B cell (primary cell): ENCODE results near the gene IMPA2. TPM values are rescaled to one million over a fixed set of nuclear protein-coding genes. Genes with fewer than 3 reads are reported as not detected.

Experiments used
- ATAC-seq: fragments of 200-7000 bp; cut with Tn5 transposase; one replicate; pipeline ENCODE4 v1.10.0; 2021; ENCODE audit warnings: low read depth, mild to moderate bottlenecking, moderate number of reproducible peaks, moderate library complexity
- CTCF ChIA-PET: fragments of 350-600 bp; sonication (Branson Sonifier 250); formaldehyde crosslinking; loops from one replicate; lab custom pipeline; 2021; ENCODE audit warnings: antibody characterized with exemption, inconsistent platforms; lab: Charles Lee
- POLR2A ChIA-PET: fragments of 350-600 bp; sonication (Branson Sonifier 250); formaldehyde crosslinking; loops from one replicate; lab custom pipeline; 2021; ENCODE audit warnings: antibody characterized with exemption; lab: Charles Lee
- DNase-seq: peaks from one replicate; pipeline ENCODE4 v3.0.0; 2013
- H2AFZ ChIP-seq: 2 replicates; pipeline ENCODE4 v1.6.1; 2012; ENCODE audit warnings: mild to moderate bottlenecking, low read depth, low read length; ENCODE audit not compliant: insufficient read depth, poor library complexity, severe bottlenecking
- H3K27ac ChIP-seq, 2 donors: 1 replicate in 1 of 2; 2 replicates in 1 of 2; pipeline ENCODE4 v1.5.1; 2012 to 2013; ENCODE audit warnings: low read length in 2 of 2, mild to moderate bottlenecking in 2 of 2, moderate library complexity in 1 of 2
- H3K27me3 ChIP-seq, 4 experiments: fragments of 200-600 bp in 1 of 4; sonication (generic) in 1 of 4; replicated peaks in 1 of 4; 1 replicate in 2 of 4; 2 replicates in 2 of 4; pipeline versions ENCODE4 v1.6.1 to v1.7.0; 2013 to 2016; ENCODE audit warnings: low read length in 3 of 4, mild to moderate bottlenecking in 2 of 4, mixed read lengths in 1 of 4, moderate library complexity in 1 of 4; ENCODE audit not compliant: insufficient read depth in 4 of 4, control insufficient read depth in 3 of 4; ENCODE audit errors: control extremely low read depth in 1 of 4
- H3K36me3 ChIP-seq, 2 experiments: replicated peaks in 1 of 2; 1 replicate in 1 of 2; 2 replicates in 1 of 2; pipeline versions ENCODE4 v1.6.1 to v1.7.1; 2013; ENCODE audit warnings: low read length in 1 of 2; ENCODE audit not compliant: insufficient read depth in 2 of 2, control insufficient read depth in 1 of 2; ENCODE audit errors: control extremely low read depth in 1 of 2, extremely low read depth in 1 of 2
- H3K4me1 ChIP-seq, 2 donors: fragments of 200-600 bp in 1 of 2; sonication (generic) in 1 of 2; 1 replicate in 1 of 2; 2 replicates in 1 of 2; pipeline versions ENCODE4 v1.5.1 to v1.6.1; 2013 to 2017; ENCODE audit warnings: low read length in 2 of 2; ENCODE audit not compliant: control insufficient read depth in 2 of 2, insufficient read depth in 2 of 2
- H3K4me2 ChIP-seq: replicated peaks from 2 replicates; pipeline ENCODE3; 2012; ENCODE audit warnings: mild to moderate bottlenecking, low read depth, low read length; ENCODE audit not compliant: poor library complexity, severe bottlenecking
- H3K4me3 ChIP-seq, 5 experiments: fragments of 200-600 bp in 1 of 5; sonication (generic) in 1 of 5; 1 replicate in 3 of 5; 2 replicates in 2 of 5; pipeline versions ENCODE4 v1.5.1 to v1.7.0; 2011 to 2016; ENCODE audit warnings: low read length in 4 of 5, mild to moderate bottlenecking in 4 of 5, low read depth in 2 of 5, control low read depth in 1 of 5, moderate library complexity in 1 of 5; ENCODE audit not compliant: insufficient read depth in 1 of 5; ENCODE audit errors: control extremely low read depth in 1 of 5, extremely low read depth in 1 of 5
- H3K79me2 ChIP-seq: fragments of 200-600 bp; sonication (generic); one replicate; pipeline ENCODE4 v1.6.0; 2016; ENCODE audit warnings: low read length; ENCODE audit not compliant: control insufficient read depth, insufficient read depth
- H3K9ac ChIP-seq: fragments of 200-600 bp; sonication (generic); 2 replicates; pipeline ENCODE4 v1.6.1; 2017; ENCODE audit warnings: mild to moderate bottlenecking, low read length, moderate library complexity
- H3K9me3 ChIP-seq, 3 donors: one replicate each; pipeline versions ENCODE4 v1.6.1 to v1.7.1; 2013; ENCODE audit warnings: low read length in 2 of 3; ENCODE audit not compliant: control insufficient read depth in 2 of 3, insufficient read depth in 1 of 3; ENCODE audit errors: control extremely low read depth in 1 of 3
- H4K20me1 ChIP-seq: 2 replicates; pipeline ENCODE4 v1.6.0; 2012; ENCODE audit warnings: mild to moderate bottlenecking, low read length; ENCODE audit not compliant: insufficient read depth, control insufficient read depth, poor library complexity, severe bottlenecking
- H3K27ac Mint-ChIP-seq: one replicate; pipeline ENCODE4 v1.8.0; 2021; ENCODE audit warnings: mixed read lengths
- H3K27me3 Mint-ChIP-seq: one replicate; pipeline ENCODE4 v1.8.0; 2021; ENCODE audit warnings: mixed read lengths
- H3K4me1 Mint-ChIP-seq: one replicate; pipeline ENCODE4 v1.8.0; 2021; ENCODE audit warnings: mixed read lengths
- H3K4me3 Mint-ChIP-seq: one replicate; pipeline ENCODE4 v1.8.0; 2021; ENCODE audit warnings: mixed read lengths
- H3K9me3 Mint-ChIP-seq: one replicate; pipeline ENCODE4 v1.8.0; 2022; ENCODE audit warnings: mixed read lengths; ENCODE audit not compliant: insufficient read depth
- CTCF ChIP-seq: fragments of 200-600 bp; IDR thresholded peaks from one replicate; pipeline ENCODE4 v1.8.0; 2022; ENCODE audit warnings: antibody characterized with exemption, mild to moderate bottlenecking
- EZH2 ChIP-seq: IDR thresholded peaks from 2 replicates; pipeline ENCODE4 v1.6.1; 2012; ENCODE audit warnings: borderline replicate concordance, low read depth, mild to moderate bottlenecking, moderate library complexity, low read length; ENCODE audit not compliant: insufficient read depth, poor library complexity, severe bottlenecking
- WGBS: methylation state at CpG from one replicate; pipeline ENCODE4 v1.1.5; 2013; ENCODE audit warnings: missing lambda C conversion rate; ENCODE audit not compliant: insufficient coverage; 5-methylcytosine and 5-hydroxymethylcytosine counted together
- intact Hi-C: fragments of 100-400 bp; cut with micrococcal nuclease; formaldehyde crosslinking; loops from one replicate; pipeline ENCODE4 v1.10.0; 2022
- polyA plus RNA-seq: library from polyadenylated mRNA; depleted of rRNA; stranded (reverse); fragments of >200 nt; gene quantifications from 2 replicates; pipeline ENCODE4 v1.2.3, GENCODE V29; 2012
- total RNA-seq, 2 donors: library from RNA; stranded (reverse); fragments of 120-200 nt in 1 of 2; gene quantifications; 1 replicate in 1 of 2; 2 replicates in 1 of 2; pipeline versions ENCODE4 v1.2.3 to v1.2.4, GENCODE V29; 2013 to 2022

Gene IMPA2
- total and polyA plus RNA-seq, 2 donors (not counting 1 experiment from before 2014, with no cell fraction given): 8.0 to 11.7 TPM

DNA sequence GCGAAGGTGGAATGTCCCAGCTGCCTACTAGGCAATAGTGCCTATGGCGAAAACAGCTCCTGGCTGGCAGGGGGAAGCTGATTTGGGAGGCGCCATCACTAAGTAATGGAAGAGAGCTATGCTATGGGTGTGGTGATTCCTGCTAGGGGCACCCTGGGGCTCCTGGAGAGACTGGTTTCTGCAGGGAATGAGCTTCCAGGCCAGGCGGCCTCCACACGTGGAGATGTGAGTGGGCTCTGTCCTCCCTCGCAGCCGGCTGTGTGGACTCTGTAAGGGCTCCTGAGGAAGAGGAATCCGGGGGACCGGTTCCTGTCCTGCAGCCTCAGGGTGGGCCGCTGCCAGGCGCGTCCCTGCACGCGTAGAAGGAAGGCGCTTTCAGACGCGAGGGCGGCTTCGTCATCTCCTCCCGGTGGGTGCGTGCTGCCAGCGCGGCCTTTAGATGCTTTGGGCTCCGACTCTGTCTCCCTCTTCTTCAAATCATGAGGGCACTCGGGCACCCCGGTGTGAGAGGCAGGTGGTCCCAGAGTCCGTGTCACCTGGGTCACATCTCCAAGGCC lies 56.9 kb downstream of the IMPA2 start:
- Mint-ChIP-seq H3K9me3 (no peaks in the 10 kb centered on the region), H3K27ac (no peak overlapping the region), H3K4me3 (peak overlapping the region; percentile 82), H3K27me3 (peaks cover 3% of the 10 kb centered on the region), H3K4me1 (peaks cover 24% of the 10 kb centered on the region)
- DNase-seq (peak; percentile 49), ATAC-seq (peak; percentile 7)
- peak overlapping the region; percentile 71 for H3K9ac ChIP-seq
- WGBS: 21% methylated on average over 27 of the region's 27 CpGs
- TF ChIP-seq CTCF (no peak), EZH2 (no peak)
- H4K20me1 ChIP-seq: no peaks in the 10 kb centered on the region
- H3K36me3 ChIP-seq: no peaks in the 10 kb centered on the region
- intact Hi-C loops: loop anchor here (2.0 to 5.0 kb wide), 3 partner anchors 15 to 726 kb away; partner anchors contain the start of gene IMPA2
- H3K27ac ChIP-seq: no peak overlapping the region
- peaks cover 0 to 3% (median 0%) of the 10 kb centered on the region in 3 donors for H3K9me3 ChIP-seq
- peaks cover 0 to 12% (median 2%) of the 10 kb centered on the region in 4 experiments for H3K27me3 ChIP-seq
- CTCF ChIA-PET: interaction anchor here (0.6 to 11.5 kb wide), 27 partner anchors 9 to 1478 kb away, joined by 3 to 201 read pairs (median 5); no protein-coding TSS in a partner anchor
- peak overlapping the region; percentile 94 for H2AFZ ChIP-seq
- peak overlapping the region; percentile 100 for H3K4me2 ChIP-seq
- peak overlapping the region in 3 of 5 experiments; percentile 55 to 67 (median 57) for H3K4me3 ChIP-seq
- H3K79me2 ChIP-seq: no peaks in the 10 kb centered on the region
- POLR2A ChIA-PET: no interaction called here
- H3K4me1 ChIP-seq: peaks cover 15 to 20% of the 10 kb centered on the region in 2 donors
